GM12875 (cell line): ENCODE results near the gene CADM2.

Source experiments
- H3K4me3 ChIP-seq: one replicate; pipeline ENCODE4 v1.5.1; 2011; ENCODE audit warnings: low read depth, low read length, control low read depth
- TF ChIP-seq, protein P1 (sequence below): IDR thresholded peaks from 2 replicates; pipeline ENCODE4 v1.5.1; 2011; ENCODE audit warnings: low read depth, mild to moderate bottlenecking, control low read depth, inconsistent platforms, low read length, moderate library complexity, borderline replicate concordance; ENCODE audit not compliant: insufficient read depth

Gene CADM2

DNA sequence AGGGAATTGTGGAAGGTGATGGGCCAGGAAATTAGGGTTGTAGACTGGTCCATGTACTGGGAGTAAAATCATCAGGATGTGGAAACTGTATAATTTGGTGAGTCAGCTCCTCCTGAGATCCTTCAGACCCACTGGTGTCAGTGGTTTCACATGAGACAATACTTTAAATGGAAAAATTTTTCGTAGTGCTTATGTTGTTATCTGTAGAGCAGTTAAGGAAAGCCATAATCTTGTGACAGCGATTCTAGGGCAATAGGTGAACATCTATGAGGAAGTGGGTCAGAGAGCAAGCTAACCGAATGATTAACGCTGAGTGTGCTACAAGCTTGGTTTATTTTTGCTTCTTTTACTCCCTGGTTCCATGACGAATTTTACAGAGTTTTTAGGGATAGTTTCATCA is 200.6 kb downstream of the CADM2 start:
- no peak overlapping the region for H3K4me3 ChIP-seq
- TF ChIP-seq, protein P1, sequence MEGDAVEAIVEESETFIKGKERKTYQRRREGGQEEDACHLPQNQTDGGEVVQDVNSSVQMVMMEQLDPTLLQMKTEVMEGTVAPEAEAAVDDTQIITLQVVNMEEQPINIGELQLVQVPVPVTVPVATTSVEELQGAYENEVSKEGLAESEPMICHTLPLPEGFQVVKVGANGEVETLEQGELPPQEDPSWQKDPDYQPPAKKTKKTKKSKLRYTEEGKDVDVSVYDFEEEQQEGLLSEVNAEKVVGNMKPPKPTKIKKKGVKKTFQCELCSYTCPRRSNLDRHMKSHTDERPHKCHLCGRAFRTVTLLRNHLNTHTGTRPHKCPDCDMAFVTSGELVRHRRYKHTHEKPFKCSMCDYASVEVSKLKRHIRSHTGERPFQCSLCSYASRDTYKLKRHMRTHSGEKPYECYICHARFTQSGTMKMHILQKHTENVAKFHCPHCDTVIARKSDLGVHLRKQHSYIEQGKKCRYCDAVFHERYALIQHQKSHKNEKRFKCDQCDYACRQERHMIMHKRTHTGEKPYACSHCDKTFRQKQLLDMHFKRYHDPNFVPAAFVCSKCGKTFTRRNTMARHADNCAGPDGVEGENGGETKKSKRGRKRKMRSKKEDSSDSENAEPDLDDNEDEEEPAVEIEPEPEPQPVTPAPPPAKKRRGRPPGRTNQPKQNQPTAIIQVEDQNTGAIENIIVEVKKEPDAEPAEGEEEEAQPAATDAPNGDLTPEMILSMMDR = no peak

- TF ChIP-seq, protein P1 = no peak
- H3K4me3 ChIP-seq = no peak overlapping the region
Observed at GRCh38 chr3:85161544-85161943, 202.8 kb downstream of the CADM2 start.

GRCh38 chr3:85162905-85163304 is 204.1 kb downstream of the CADM2 start:
- TF ChIP-seq, protein P1 = no peak
- no peak overlapping the region for H3K4me3 ChIP-seq

DNA sequence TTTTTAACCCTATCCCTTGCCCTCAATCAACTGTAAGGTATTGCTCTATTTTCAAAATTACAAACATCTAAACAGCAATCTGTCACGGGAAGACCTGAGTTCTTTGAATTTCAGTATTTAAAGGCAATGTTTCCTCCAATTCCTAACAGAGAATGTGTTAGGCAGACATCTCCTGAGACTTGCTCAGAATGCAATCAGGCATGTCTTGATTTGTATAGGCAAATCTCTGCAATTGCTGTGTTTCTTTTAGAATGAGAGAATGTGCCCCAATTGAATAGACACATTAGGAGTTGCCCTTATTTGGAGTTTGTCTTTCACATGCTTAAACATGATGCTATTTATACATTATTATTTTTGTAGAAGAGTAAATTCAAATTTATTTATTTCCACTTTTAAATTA is 205.6 kb downstream of the CADM2 start:
- TF ChIP-seq, protein P1 = no peak
- H3K4me3 ChIP-seq = no peak overlapping the region

GRCh38 chr3:85167576-85167975 is 208.8 kb downstream of the CADM2 start:
- TF ChIP-seq, protein P1 = no peak
- H3K4me3 ChIP-seq = no peak overlapping the region

DNA sequence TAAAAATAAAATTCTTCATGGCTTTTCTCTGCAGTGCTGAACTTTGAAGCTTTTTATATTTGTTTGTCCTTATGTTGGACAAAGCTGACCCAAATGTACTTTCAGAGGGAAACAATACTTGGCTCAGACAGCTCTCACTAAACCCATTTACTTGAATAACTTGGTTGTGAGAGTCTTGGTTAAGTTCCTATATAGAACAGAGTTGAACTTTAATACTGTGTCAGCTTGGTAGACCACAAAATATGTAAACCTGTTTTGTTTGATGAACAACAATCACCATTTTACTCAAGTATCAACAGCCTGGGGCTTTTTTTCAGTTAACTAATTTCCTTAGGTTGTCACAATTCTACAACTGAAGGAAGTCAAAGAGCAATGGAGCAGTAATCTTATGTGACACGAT is 211.9 kb downstream of the CADM2 start:
- H3K4me3 ChIP-seq = no peak overlapping the region
- TF ChIP-seq, protein P1 = no peak

DNA sequence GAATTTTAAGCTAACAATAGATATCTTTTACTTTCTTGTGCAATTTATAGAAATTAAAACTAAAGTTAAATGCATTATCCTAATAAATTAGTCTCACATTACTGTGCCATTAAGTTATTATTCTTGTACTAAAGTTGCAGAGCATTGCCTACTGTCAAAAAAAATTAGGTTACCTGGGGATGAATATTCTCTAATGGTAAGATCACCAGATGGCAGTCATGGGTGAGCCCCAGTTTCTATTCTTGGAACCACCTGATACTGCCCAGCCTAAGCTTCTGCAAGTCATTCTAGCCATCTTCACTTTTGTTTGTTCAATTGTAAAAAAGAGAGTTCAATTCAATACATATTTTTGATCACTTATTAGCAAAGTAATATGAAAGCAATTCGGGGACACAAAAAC is 213.2 kb downstream of the CADM2 start:
- TF ChIP-seq, protein P1 = no peak
- no peak overlapping the region for H3K4me3 ChIP-seq
